ENCODE results near the gene TC2N. TPM values are rescaled to one million over a fixed set of nuclear protein-coding genes. Genes with fewer than 3 reads are reported as not detected.

Gene TC2N
- total RNA-seq, 1 donor from 2014 or later: 0.35 TPM

DNA sequence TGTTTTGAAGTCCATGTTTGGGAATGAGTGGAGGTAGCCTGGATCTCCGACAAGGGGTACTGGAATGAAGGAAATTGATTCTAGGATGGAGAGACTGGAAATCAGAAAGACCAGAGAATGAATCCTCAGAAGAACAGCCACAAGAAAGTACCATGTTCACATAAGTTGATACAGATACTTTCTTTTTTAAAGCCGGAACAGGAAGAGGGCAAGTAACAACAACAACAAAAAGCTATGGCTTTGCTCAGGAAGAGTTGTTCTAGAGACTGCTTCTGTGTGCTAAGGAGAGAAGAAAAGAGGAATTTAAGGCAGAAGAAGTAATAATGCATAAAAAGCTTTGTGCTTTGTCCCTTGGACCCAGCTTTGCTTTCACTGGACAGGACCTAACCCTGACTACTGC is 6.2 kb downstream of the TC2N start:
- Mint-ChIP-seq H3K27me3 (ENCODE audit: unreplicated experiment) (peaks cover 17% of the 10 kb centered on the region), H3K9me3 (ENCODE audit: unreplicated experiment) (no peaks in the 10 kb centered on the region), H3K27ac (ENCODE audit: unreplicated experiment) (no peak overlapping the region), H3K4me3 (ENCODE audit: unreplicated experiment) (no peak overlapping the region), H3K36me3 (ENCODE audit: unreplicated experiment) (no peaks in the 10 kb centered on the region), H3K4me1 (ENCODE audit: unreplicated experiment) (peaks cover 23% of the 10 kb centered on the region)
- TF ChIP-seq, protein P1, sequence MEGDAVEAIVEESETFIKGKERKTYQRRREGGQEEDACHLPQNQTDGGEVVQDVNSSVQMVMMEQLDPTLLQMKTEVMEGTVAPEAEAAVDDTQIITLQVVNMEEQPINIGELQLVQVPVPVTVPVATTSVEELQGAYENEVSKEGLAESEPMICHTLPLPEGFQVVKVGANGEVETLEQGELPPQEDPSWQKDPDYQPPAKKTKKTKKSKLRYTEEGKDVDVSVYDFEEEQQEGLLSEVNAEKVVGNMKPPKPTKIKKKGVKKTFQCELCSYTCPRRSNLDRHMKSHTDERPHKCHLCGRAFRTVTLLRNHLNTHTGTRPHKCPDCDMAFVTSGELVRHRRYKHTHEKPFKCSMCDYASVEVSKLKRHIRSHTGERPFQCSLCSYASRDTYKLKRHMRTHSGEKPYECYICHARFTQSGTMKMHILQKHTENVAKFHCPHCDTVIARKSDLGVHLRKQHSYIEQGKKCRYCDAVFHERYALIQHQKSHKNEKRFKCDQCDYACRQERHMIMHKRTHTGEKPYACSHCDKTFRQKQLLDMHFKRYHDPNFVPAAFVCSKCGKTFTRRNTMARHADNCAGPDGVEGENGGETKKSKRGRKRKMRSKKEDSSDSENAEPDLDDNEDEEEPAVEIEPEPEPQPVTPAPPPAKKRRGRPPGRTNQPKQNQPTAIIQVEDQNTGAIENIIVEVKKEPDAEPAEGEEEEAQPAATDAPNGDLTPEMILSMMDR (IDR thresholded peaks at IDR 0.05): no peak
- DNase-seq (ENCODE audit: extremely low spot score, unreplicated experiment): no peak

DNA sequence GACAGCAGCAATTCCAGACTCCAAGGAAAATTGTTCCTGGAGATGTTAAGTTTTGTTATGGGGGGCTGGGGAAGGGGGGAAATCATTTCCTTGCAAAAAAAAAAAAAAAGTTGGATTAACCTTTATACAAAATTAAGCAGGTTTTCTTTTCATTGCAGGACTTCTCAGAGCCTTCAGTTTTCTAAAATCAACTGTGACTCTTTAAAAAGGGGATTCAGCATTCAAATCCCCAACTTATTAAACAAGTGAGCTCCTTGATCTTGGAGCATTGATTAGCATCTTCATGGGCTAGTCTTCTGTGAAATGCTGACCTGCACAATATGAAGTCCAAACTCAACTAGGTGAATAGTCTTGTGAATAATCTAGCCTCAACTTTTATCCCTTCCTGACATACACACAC is 7.1 kb downstream of the TC2N start:
- Mint-ChIP-seq H3K27ac (ENCODE audit: unreplicated experiment) (no peak overlapping the region), H3K9me3 (ENCODE audit: unreplicated experiment) (no peaks in the 10 kb centered on the region), H3K27me3 (ENCODE audit: unreplicated experiment) (peaks cover 25% of the 10 kb centered on the region), H3K4me3 (ENCODE audit: unreplicated experiment) (no peak overlapping the region), H3K36me3 (ENCODE audit: unreplicated experiment) (no peaks in the 10 kb centered on the region), H3K4me1 (ENCODE audit: unreplicated experiment) (peaks cover 20% of the 10 kb centered on the region)
- TF ChIP-seq, protein P1 (IDR thresholded peaks at IDR 0.05): no peak
- no peak for DNase-seq (ENCODE audit: extremely low spot score, unreplicated experiment)

DNA sequence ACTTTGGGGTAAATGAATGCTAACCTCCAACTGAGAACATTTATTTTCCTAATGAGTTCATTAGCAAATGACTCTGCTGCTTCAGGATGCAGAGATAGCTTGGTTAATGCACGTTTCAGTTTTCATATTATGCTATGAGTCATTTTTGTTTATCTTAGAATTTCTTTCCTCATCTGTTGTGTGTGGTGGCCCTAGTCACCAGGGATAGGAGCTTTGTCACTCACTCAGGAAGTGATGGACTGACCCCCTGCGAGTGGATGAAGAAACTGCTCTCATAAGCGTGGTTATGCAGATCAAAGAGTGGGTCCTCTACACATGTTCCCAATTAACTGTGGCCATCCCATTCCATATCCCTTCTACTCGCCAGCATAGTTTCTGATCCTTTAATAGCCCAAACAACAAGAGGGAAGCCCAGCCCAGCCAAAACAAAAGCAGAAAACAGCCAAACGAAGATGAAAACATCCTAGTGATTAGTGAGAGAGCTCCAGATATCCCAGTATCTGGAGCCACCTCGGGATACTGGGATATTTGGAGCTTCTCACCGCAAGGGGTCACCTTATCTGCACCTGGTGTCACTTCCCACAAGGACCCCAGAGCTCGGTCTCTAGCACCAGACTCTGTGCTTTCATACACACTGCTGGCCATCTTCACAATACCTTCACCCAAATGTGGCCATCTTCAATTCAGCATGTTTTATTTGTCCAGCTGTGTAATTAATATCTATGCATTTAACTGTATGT is 8.6 kb downstream of the TC2N start:
- Mint-ChIP-seq H3K36me3 (ENCODE audit: unreplicated experiment) (no peaks in the 10 kb centered on the region), H3K4me3 (ENCODE audit: unreplicated experiment) (no peak overlapping the region), H3K4me1 (ENCODE audit: unreplicated experiment) (peaks cover 20% of the 10 kb centered on the region), H3K9me3 (ENCODE audit: unreplicated experiment) (no peaks in the 10 kb centered on the region), H3K27ac (ENCODE audit: unreplicated experiment) (no peak overlapping the region), H3K27me3 (ENCODE audit: unreplicated experiment) (peaks cover 34% of the 10 kb centered on the region)
- TF ChIP-seq, protein P1 (IDR thresholded peaks at IDR 0.05): no peak
- DNase-seq (ENCODE audit: extremely low spot score, unreplicated experiment): no peak

DNA sequence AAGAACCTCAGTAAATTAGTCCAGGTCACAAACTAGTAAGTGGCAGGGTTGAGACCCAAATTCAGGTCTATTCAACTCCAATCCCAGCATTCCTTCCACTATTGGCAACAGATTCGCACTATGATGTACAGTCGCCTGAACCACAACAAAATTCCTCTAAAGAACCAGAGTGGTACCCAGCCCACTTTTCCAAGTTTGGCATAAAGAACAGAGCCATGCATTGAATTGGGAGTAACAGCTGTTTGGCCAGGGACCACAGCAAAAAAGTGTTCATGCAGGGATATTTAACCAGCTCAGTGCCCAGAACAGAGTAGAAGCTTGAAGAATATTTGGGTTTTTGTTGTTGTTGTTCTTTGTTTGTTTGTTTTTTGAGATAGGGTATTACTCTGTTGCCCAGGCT is 9.7 kb downstream of the TC2N start:
- DNase-seq (ENCODE audit: extremely low spot score, unreplicated experiment): no peak
- Mint-ChIP-seq H3K4me1 (ENCODE audit: unreplicated experiment) (peaks cover 17% of the 10 kb centered on the region), H3K9me3 (ENCODE audit: unreplicated experiment) (no peaks in the 10 kb centered on the region), H3K36me3 (ENCODE audit: unreplicated experiment) (no peaks in the 10 kb centered on the region), H3K4me3 (ENCODE audit: unreplicated experiment) (no peak overlapping the region), H3K27ac (ENCODE audit: unreplicated experiment) (no peak overlapping the region), H3K27me3 (ENCODE audit: unreplicated experiment) (peaks cover 38% of the 10 kb centered on the region)
- TF ChIP-seq, protein P1 (IDR thresholded peaks at IDR 0.05): no peak

DNA sequence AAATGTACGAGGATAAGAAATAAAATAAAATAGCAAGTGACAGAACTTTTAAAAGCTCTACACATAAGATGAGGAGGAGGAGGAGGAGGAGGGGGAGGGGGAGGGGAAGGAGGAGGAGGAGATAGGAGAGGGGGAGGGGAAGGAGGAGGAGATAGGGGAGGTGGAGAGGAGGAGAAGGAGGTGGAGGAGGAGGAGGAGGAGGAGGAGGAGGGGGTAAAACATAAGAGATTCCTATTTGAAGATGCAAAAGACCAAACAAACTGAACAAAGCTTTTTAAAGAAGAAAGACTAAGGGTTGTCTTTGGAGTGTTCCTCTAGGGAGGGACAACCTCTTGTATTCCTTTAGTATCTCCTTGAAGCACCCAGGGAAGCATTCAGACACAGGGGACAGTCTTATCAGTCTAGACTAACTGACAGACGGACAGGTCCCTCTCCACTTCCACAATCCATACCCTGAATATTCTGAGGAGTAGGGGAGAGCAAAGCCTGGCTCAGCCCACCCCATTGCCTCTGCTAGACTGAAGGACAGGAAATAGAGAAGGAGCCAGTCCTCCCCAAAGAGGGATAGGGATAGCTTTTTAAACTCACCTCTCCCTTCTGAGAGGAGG is 12.9 kb downstream of the TC2N start:
- H3K27ac Mint-ChIP-seq (ENCODE audit: unreplicated experiment): no peak overlapping the region
- peaks cover 12% of the 10 kb centered on the region for H3K4me1 Mint-ChIP-seq (ENCODE audit: unreplicated experiment)
- TF ChIP-seq, protein P1 (IDR thresholded peaks at IDR 0.05): no peak
- no peak overlapping the region for H3K4me3 Mint-ChIP-seq (ENCODE audit: unreplicated experiment)
- H3K36me3 Mint-ChIP-seq (ENCODE audit: unreplicated experiment): no peaks in the 10 kb centered on the region
- no peaks in the 10 kb centered on the region for H3K9me3 Mint-ChIP-seq (ENCODE audit: unreplicated experiment)
- DNase-seq (ENCODE audit: extremely low spot score, unreplicated experiment): no peak
- H3K27me3 Mint-ChIP-seq (ENCODE audit: unreplicated experiment): peaks cover 29% of the 10 kb centered on the region
